Measurements from ENCODE around the gene MRFAP1L1.
"Not testable (repeated sequence)": the region's sequence is repeated elsewhere in the genome, so short reads cannot be mapped to it uniquely, and the experiment has no call there.

The MRFAP1L1 gene

DNA sequence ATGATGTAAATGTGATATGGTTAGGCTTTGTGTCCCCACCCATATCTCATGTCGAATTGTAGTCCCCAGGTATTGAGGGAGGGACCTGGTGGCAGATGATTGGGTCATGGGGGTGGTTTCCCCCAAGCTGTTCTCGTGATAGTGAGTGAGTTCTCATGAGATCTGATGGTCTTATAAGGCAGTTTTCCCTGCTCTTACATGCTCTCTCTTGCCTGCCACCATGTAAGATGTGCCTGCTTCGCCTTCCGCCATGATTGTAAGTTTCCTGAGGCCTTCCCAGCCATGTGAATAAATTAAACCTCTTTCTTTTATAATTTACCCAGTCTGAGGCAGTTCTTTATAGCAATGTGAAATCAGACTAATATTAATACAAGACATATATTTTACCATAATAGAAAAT is 30.3 kb upstream of the MRFAP1L1 start:
- DNase-seq (ENCODE audit: insufficient read length, low spot score), result no peak
- no peak for FAIRE-seq

DNA sequence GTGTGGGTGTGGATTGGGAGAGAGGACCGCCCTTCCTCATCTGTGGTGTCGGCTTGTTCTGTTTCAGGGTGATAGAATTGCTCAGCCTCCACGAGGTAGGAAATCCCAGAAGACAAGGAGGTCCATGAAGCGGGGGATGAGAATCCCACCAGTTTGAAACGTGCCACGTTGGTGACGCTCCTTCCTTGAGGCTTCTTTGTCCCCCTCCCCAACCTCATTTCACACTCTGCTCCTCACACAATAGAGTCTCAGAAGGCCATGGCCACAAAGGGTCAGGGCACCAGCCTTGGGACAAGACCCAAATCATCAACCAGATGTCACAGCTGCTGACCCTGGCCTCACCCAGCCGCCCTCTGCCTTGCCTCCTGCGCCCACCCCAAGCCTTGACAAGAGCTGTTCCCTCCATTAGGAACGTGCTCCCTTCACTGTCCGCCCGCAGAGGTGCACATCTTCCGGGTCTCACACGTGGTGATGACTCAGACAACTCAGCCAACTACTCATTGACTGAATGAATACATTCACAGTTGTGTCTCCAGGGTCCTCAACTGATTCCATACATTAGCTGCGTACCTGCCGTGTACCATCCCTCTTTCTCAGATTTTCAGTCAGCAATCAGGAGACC is 24.6 kb upstream of the MRFAP1L1 start:
- FAIRE-seq, result no peak

DNA sequence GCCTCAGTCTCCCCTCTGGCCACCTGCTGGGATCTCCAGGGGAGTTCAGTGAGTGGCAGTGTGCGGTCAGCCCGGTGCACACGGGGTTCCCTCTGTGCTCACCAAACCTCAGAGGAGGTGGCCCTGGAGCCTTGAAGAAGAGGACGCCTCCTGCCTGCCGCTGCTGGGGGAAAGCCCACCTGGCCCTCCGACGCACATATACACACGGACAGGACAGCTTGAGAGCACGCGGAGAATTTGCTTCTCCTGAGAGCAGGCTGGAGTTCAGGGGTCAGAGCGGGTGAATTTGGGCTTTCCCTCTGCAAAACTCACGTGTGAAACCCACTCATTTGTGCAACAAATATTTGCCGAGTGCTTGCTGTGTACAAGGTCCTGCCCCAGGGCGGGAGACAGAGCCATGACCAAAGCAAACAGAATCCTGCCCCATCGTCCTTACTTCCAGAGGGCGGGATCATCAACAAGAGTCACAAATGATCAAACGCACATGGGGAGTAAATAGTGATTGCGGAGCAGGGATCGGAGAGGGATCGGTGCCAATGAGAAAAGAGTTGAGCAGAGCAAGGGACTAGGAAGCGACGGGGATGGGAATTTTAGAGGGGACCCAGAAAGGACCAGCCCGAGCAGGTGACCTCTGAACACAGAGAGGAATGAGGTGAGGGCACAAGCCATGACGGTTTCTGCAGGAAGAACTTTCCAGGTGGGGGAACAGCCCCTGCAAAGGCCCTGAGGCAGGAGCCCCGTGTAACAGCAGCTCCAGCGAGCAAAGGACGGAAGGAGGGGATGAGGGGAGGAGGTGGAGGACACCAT is 23.9 kb upstream of the MRFAP1L1 start:
- no peak for DNase-seq (ENCODE audit: insufficient read length, low spot score)
- no peak for FAIRE-seq

More for the DNA sequence above, 24.6 kb upstream of the MRFAP1L1 start:
- DNase-seq (ENCODE audit: insufficient read length, low spot score), result no peak

DNA sequence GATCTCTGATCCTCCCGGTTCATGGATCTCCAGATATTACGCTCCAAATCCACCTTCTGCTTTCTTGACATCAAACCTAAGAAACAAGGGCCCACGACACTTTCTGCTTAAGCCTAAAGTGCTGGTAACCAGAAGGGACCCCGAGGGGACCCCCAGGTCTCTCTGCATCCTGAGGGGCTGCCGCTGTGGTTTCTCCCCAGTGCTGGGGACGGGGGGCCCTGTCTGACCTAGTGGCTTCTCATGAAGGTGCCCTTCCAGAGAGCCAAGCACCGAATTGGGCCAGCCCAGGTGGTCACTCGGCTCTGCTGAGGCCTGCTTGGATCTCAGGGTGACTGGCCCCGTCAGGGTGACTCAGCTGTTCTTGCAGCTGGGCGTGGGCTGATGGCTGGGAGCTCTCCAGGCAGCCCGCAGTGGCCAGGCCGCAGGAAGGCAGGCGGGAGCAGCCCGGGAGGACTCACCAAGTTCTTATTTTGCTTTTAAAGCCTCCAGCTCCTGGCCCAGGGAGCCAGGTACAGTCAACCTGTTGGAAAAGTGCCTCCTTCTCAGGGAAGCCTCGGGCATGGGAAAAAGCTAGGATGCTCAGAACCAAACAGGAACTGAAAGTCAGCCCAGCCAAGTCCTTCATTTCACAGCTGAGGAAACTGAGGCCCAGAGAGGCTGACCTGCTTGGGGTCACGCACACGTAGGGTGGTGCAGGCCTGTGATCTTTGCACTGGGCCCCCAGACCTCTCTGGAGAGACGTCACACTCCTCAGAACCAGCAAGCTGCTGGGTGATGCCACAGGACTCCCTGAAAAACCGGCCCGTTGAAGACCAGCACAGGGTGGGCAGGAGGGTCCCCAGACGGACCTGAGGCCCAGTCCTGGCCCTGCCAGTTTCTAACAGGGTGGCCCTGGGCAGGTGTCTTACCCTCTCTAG is 23.0 kb upstream of the MRFAP1L1 start:
- DNase-seq (ENCODE audit: insufficient read length, low spot score) (no peak), FAIRE-seq (no peak)

GRCh38 chr4:6731780-6732179 is 22.1 kb upstream of the MRFAP1L1 start:
- DNase-seq (ENCODE audit: insufficient read length, low spot score) (no peak), FAIRE-seq (no peak)

DNA sequence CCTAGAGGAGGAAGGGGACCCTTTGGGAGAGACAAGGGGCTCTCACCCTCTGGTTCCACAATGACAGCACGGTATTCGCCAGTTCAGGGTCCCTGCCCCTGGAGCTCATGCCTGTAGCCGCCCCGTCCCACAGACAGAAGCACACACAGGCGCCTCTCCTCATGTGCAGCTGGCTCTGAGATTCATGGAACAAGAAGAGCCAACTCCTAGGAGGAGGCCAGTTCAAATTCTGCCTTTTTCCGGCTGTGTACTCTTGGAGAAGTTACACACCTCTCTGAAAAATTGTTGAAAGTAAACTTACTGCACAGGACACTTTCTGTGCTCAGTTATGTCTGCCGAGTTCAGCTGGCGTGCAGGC is 21.6 kb upstream of the MRFAP1L1 start:
- DNase-seq (ENCODE audit: insufficient read length, low spot score) (no peak), FAIRE-seq (no peak)

DNA sequence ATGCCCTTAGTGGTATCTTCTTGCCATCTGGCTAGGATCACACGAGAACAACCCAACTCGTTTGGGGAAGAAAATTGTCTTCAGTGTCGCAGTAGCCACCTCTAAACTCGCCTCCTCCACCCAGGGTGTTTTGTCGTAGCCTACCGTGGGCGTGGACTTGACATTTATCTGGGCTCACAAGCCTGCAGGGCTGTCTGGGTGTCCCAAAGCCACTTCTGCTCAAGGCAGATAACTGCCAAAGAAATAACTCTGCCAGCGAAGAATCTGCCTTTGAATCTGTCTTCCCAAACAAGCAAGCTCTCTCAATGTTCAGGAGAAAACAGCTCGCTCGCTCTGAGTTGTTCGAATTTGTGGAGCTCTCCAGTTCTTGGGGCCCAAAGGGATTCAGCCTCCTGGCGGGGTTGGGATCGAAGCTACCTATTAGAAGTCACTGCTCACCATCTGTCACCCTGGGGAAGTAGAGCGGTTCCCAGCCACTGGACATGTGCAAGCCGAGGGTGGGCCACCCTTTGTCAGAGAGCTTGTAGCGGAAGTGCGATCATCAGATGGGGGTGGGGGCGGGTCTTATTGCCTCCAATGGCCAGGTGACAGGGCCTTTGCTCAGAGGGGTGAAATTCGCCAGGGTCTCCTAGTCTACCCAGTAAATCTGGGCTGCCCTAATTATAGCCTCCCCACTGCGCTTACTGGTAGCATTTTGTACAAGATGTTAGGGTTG is 21.1 kb upstream of the MRFAP1L1 start:
- DNase-seq (ENCODE audit: insufficient read length, low spot score), result no peak

GRCh38 chr4:6728320-6729029 is 18.8 kb upstream of the MRFAP1L1 start:
- FAIRE-seq (no peak), DNase-seq (ENCODE audit: insufficient read length, low spot score) (no peak)

More for the DNA sequence above, 21.1 kb upstream of the MRFAP1L1 start:
- no peak for FAIRE-seq

- FAIRE-seq (no peak), DNase-seq (ENCODE audit: insufficient read length, low spot score) (no peak)
Observed at GRCh38 chr4:6727943-6728250, 18.2 kb upstream of the MRFAP1L1 start.

- FAIRE-seq (no peak), DNase-seq (ENCODE audit: insufficient read length, low spot score) (no peak)
Observed at GRCh38 chr4:6727081-6727942, 17.6 kb upstream of the MRFAP1L1 start.

- FAIRE-seq; DNase-seq (ENCODE audit: insufficient read length, low spot score): not testable (repeated sequence)
Observed at GRCh38 chr4:6725427-6725961, 15.8 kb upstream of the MRFAP1L1 start.

- FAIRE-seq, result no peak
- DNase-seq (ENCODE audit: insufficient read length, low spot score), result no peak
Observed at GRCh38 chr4:6724421-6725111, 14.9 kb upstream of the MRFAP1L1 start.

GRCh38 chr4:6723851-6724250 is 14.2 kb upstream of the MRFAP1L1 start:
- FAIRE-seq (no peak), DNase-seq (ENCODE audit: insufficient read length, low spot score) (no peak)

DNA sequence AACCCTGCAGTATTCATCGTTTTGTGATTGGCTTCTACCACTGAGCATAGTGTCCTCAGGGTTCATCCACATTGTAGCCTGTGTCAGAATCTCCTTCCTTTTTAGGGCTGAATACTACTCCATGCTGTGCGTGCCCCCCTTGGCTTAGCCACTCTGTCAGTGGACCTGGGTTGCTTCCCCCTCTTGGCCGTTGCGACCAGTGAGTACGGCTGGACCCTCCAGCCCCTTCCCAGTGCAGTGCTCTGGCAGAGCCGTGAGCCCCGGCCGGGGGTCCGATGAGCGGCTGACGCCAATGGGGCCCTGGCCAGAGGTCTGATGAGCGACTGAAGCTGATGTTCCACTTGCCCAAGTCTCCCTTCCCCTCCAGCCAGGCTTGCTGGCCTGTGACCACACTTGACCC is 13.2 kb upstream of the MRFAP1L1 start:
- FAIRE-seq, result no peak
- DNase-seq (ENCODE audit: insufficient read length, low spot score), result no peak

GRCh38 chr4:6721121-6721520 is 11.5 kb upstream of the MRFAP1L1 start:
- FAIRE-seq, result no peak
- no peak for DNase-seq (ENCODE audit: insufficient read length, low spot score)

- peak; percentile 47 for FAIRE-seq
- DNase-seq (ENCODE audit: insufficient read length, low spot score), result peak; percentile 88
Observed at GRCh38 chr4:6720202-6720699, 10.6 kb upstream of the MRFAP1L1 start.

DNA sequence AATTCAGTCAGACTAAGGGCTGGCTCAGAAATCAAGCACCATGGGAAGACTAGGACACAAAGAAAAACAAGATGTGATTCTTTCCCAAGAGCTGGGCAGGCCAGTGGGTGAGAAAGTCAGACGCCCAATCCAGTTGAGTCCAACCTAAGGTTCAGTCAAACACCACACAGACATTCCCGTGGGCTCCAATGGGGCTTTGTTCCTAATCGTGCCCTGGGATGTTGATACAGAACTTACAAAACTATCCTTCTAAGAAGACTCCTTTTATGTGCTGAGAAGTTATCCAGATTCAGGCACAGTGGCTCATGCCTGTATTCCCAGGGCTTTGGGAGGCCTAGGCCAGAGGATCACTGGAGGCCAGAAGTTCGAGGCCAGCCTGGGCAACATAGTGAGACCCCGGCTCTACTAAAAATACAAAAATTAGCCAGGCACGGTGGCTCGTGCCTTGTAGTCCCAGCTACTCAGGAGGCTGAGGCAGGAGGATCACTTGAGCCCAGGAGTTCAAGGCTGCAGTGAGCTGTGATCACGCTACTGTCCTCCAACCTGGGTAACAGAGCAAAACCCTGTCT is 10.0 kb upstream of the MRFAP1L1 start:
- no peak for DNase-seq (ENCODE audit: insufficient read length, low spot score)
- FAIRE-seq, result no peak
